GM21619 (cell line): Measurements from ENCODE around the gene CDH4.
"Not testable (repeated sequence)": the region's sequence is repeated elsewhere in the genome, so short reads cannot be mapped to it uniquely, and the experiment has no call there.

Experiments used
- ATAC-seq: cut with Tn5 transposase; IDR thresholded peaks from one replicate; pipeline ENCODE4 v1.9.1; 2021; ENCODE audit not compliant: unreplicated experiment

The CDH4 gene

DNA sequence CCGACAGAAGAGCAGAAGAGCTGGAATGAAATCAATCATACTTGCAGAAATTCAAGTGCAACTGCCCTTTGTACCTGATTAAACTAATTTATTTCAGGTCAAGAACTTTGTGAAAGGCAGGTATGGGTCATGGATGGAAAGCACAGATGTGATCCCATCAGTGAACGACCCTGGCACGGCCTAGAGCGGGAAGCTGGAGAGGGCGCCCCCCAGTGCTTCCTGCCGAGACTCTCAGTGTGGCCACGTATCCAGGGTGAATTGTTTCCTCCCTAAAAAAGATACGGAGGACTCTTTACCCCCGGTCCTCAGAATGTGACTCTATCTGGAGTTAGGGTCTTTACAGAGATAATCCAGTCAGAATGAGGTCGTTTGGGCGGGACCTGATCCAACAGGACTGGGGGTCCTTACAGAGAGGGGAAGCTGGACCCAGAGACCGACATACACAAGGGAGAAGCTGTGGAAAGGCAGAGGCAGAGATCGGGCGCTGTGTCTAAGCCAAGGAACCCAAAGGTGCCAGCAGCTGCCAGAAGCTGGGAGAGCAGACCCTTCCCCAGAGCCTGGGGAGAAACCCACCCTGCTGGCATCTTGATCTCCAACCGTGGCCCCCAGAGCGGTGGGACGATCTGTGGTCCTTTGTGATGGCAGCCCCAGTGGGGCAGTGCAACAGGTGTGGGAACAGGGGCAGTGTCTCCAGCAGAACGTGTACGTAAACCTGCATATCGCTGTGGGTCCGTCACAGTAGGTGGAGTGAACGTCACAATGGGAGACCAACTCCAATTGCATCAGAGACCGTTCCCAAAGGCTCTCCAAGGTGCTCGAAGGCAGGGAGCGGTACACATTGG is 721.7 kb downstream of the CDH4 start:
- ATAC-seq, result no peak

DNA sequence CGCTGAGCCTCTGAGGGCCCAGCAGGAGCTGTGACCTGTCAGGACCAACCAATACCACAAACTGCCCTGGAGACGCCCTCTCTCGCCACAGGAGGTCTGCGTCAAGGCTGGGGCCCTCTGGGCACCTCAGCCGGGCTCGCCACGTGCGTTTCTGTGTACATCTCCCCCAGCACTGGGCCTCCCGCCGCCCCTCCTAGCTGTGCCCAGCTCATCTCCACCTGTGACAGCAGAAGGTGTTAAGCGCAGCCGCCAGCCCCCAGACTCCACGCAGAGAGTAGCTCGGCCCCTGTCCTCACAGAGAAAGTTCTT is 722.2 kb downstream of the CDH4 start:
- ATAC-seq, result no peak

DNA sequence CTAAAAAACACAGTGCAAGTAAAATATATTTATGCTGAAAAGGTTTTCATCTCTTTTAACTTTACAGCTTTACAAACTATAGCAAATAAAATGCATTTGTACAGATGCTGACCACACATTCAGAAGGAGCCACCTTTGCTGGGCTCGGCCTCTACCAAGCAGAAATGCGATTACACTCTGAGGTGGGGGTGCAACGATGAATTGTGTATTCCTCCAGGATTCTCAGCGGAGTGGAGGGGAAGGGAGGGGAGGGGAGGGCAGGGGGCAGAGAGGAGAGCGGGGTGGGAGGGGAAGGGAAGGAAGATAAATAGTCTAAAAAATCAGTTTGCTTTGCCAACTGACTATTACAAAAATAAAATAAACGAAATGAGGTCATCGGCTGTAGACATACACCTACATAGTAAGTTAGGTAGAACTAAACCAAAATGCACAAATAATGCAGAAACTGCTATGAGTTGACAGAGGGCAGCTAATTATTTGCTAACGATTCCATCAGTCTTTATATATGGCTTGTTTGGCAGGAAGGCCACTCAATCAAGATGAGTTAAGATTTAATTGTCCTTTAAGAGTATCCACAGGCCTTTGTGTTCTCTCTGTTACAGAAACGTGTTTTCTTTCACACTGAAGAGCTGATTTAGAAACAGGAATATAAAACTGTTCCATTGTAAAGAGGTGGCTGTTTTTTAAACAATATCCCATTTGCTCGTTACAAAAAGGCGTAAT is 723.5 kb downstream of the CDH4 start:
- no peak for ATAC-seq

- ATAC-seq, result no peak
Observed at GRCh38 chr20:61976263-61976643, 724.2 kb downstream of the CDH4 start.

GRCh38 chr20:61976644-61977418 is 724.8 kb downstream of the CDH4 start:
- no peak for ATAC-seq

DNA sequence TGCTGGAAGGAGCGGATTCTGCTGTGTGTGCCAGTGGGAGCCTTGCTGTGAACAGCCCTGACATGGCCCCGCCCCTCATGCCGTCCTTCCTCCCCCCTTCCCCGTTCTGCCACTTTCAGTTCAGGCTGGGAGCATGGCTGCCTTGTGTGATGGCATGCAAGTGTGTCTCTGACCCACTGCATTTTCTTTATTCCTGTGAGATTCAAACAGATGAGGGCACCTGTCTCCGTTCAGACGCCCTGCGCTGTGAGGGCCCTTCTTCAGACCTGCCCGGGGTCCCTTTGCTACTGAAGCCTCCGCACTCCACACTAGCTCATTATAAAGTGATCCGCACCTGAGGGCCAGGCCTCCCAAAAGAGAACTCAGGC is 725.3 kb downstream of the CDH4 start:
- no peak for ATAC-seq

DNA sequence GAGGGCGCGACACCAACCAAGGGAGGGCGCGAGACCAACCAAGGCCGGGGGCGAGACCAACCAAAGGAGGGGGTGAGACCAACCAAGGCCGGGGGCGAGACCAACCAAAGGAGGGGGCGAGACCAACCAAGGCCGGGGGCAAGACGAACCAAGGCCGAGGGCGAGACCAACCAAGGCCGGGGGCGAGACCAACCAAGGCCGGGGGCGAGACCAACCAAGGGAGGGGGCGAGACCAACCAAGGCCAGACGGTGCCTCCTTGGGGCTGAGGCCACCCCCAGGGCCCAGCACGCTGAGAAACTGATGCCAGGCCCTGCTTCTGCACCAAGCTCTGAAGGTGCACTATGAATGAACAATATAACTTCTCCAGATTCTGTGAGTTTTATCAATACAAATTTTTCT is 726.4 kb downstream of the CDH4 start:
- no peak for ATAC-seq

DNA sequence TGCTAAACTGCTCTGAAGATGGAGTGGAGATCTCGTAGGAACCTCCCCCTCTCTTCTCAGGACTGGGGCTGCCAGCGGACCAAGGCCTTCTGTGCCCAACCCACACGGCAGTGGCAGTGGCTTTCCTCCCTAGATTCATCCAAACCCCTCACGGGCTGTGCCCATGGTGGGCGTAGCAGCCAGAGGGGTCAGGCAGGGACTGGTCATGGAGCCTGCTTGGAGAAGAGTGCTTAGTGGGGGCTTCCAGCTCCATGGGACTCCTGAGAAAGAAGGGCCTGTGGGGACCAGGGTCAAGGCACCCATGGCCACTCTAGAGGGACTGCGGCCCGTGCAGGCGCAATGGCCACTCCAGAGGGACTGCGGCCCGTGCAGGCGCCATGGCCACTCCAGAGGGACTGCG is 727.0 kb downstream of the CDH4 start:
- ATAC-seq, result no peak

- ATAC-seq, result no peak
Observed at GRCh38 chr20:61979701-61980635, 727.9 kb downstream of the CDH4 start.

DNA sequence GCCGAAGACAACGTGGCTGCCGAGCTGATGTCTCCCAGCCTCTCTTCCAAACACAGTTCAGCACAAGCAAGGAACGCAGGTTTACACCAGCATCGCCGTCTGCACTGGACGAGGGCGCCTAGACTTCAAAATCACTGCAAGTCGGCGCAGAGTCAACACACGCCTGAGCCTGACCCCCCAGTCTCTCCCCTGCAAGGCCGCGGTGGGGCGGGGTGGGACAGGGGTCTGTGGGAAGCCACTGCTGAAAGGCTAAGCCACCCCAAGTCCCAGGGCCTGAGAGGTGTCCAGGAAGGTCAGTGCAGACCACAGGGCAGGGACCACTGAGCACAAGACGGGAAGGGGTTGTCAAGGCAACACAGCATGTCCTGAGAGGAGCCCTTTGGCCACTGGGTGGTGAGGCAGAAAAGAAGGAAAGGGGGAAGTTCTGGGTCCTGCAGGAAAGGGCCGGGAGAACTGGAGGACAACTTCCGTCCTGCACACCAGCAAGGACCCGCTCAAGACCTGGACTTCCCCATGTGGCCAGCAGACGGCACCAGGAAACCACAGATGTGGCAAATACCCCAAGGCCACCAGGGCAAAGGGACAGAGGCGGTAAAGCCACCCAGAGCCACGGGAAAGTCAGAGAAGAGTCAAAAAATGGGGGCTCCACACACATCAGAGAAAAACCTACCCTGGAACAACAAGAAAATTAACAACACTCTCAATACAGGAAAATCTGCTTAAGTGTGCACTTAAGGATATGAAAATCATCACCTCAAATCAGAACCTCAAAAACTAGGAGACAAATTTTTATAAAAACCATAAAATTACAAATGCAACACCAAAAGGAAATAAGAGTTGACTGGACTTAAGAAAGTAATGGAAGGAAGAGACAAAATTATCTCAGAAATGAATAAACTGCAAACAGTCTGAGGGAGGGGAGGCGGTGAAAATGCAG is 728.9 kb downstream of the CDH4 start:
- no peak for ATAC-seq

- ATAC-seq, result not testable (repeated sequence)
Observed at GRCh38 chr20:61981691-61982090, 729.6 kb downstream of the CDH4 start.

- ATAC-seq, result no peak
Observed at GRCh38 chr20:61982191-61982950, 730.3 kb downstream of the CDH4 start.

- ATAC-seq, result no peak
Observed at GRCh38 chr20:61982951-61983315, 730.9 kb downstream of the CDH4 start.

DNA sequence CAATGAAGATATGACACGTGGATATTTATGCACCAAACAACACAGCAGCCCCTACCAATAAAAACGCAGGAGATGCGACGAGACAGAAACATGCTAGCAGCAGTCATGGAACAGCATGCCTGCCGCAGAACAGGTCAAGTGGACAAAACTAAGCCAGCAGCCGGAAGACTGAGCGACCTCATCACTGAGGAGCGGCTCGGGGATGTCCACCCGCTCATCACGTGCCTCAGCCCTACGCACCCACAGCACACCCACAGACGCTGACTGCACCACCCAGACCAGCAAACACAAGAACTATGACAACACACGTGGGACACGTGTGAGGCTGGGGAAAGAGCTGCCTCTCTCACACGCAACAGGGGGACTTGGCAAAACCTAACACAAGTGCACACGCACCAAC is 731.9 kb downstream of the CDH4 start:
- ATAC-seq, result no peak

GRCh38 chr20:61984431-61984830 is 732.4 kb downstream of the CDH4 start:
- ATAC-seq, result not testable (repeated sequence)

- ATAC-seq, result no peak
Observed at GRCh38 chr20:61985096-61985495, 733.0 kb downstream of the CDH4 start.

GRCh38 chr20:61986762-61987321 is 734.8 kb downstream of the CDH4 start:
- no peak for ATAC-seq

GRCh38 chr20:61988665-61989064 is 736.6 kb downstream of the CDH4 start:
- ATAC-seq, result no peak

DNA sequence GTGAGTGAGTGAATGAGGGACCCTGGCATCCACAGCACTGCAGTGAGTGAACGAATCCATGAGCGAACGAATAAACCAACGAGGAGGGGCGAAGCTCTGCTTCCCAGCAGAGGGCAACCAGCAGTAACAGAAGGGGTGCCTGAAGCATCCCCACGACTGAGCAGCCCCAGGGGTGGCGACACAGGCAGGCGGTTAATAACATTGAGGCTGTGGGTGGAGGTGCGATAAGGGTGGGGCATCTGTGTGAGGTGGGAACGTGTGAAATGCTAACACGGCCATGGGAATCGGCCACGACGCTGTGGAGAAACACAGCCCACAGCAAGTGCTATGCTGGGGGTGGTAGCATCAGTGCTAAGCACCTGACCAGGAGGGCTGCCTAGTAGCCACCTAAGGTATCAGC is 737.7 kb downstream of the CDH4 start:
- no peak for ATAC-seq
